HepG2 (cell line): ENCODE measurements around the gene ZNF772. TPM values are rescaled to one million over a fixed set of nuclear protein-coding genes. Genes with fewer than 3 reads are reported as not detected.

Source experiments
- ARNT2 ChIP-seq: sonication (generic); formaldehyde crosslinking; IDR thresholded peaks from 2 replicates; pipeline ENCODE4 v1.8.0; 2022; ENCODE audit warnings: mild to moderate bottlenecking, low read depth, missing genetic modification reagents, moderate library complexity
- CBFB ChIP-seq: sonication (generic); formaldehyde crosslinking; IDR thresholded peaks from 2 replicates; pipeline ENCODE4 v1.4.0; 2020; ENCODE audit warnings: missing genetic modification reagents
- CEBPG ChIP-seq: IDR thresholded peaks from 2 replicates; pipeline ENCODE4 v1.6.1; 2016
- DMAP1 ChIP-seq: IDR thresholded peaks from 2 replicates; pipeline ENCODE4 v1.6.1; 2016
- ERF ChIP-seq: IDR thresholded peaks from 2 replicates; pipeline ENCODE4 v1.6.1; 2018; ENCODE audit warnings: missing biosample characterization, missing genetic modification reagents
- FOXA3 ChIP-seq: IDR thresholded peaks from 2 replicates; pipeline ENCODE4 v1.6.1; 2016; ENCODE audit warnings: missing genetic modification reagents, missing compliant biosample characterization
- GABPA ChIP-seq, 2 experiments: IDR thresholded peaks; 2 replicates each; pipeline ENCODE4 v1.6.1; 2011 to 2016; ENCODE audit warnings: low read depth in 2 of 2, low read length in 1 of 2, missing biosample characterization in 1 of 2, missing genetic modification characterization in 1 of 2
- GABPB1 ChIP-seq: IDR thresholded peaks from 2 replicates; pipeline ENCODE4 v1.6.1; 2016; ENCODE audit warnings: mild to moderate bottlenecking, missing genetic modification reagents, moderate library complexity, missing compliant biosample characterization
- HCFC1 ChIP-seq: fragments of 150-350 bp; IDR thresholded peaks from 2 replicates; pipeline ENCODE4 v1.6.1; 2014; ENCODE audit warnings: low read depth, low read length
- HOXA5 ChIP-seq: sonication (generic); formaldehyde crosslinking; IDR thresholded peaks from 2 replicates; pipeline ENCODE4 v1.4.0; 2020; ENCODE audit warnings: missing genetic modification reagents
- KDM4B ChIP-seq: sonication (generic); formaldehyde crosslinking; IDR thresholded peaks from 2 replicates; pipeline ENCODE4 v1.4.0; 2020; ENCODE audit warnings: missing genetic modification reagents
- KLF16 ChIP-seq, 2 experiments: sonication (generic) in 1 of 2; formaldehyde crosslinking in 1 of 2; IDR thresholded peaks; 2 replicates each; pipeline versions ENCODE4 v1.6.1 to v1.8.0; 2016 to 2023; ENCODE audit warnings: missing genetic modification reagents in 2 of 2, missing compliant biosample characterization in 1 of 2
- MEIS1 ChIP-seq: sonication (generic); formaldehyde crosslinking; IDR thresholded peaks from 2 replicates; pipeline ENCODE4 v1.9.0; 2021; ENCODE audit warnings: mild to moderate bottlenecking, missing genetic modification reagents, moderate library complexity, borderline replicate concordance
- NFYC ChIP-seq: IDR thresholded peaks from 2 replicates; pipeline ENCODE4 v1.6.1; 2016; ENCODE audit warnings: missing genetic modification reagents, missing compliant biosample characterization
- RBFOX2 ChIP-seq: fragments of 200-400 bp; formaldehyde crosslinking; IDR thresholded peaks from 2 replicates; pipeline ENCODE4 v1.6.1; 2017; ENCODE audit warnings: low read depth, mild to moderate bottlenecking, low read length
- THAP11 ChIP-seq: IDR thresholded peaks from 2 replicates; pipeline ENCODE4 v1.6.1; 2016; ENCODE audit warnings: missing biosample characterization, missing genetic modification reagents
- ZFX ChIP-seq: sonication (generic); formaldehyde crosslinking; IDR thresholded peaks from 2 replicates; pipeline ENCODE4 v1.4.0; 2020; ENCODE audit warnings: mild to moderate bottlenecking, low read depth, missing genetic modification reagents, moderate library complexity
- ZNF331 ChIP-seq: sonication (generic); formaldehyde crosslinking; IDR thresholded peaks from 2 replicates; pipeline ENCODE4 v1.4.0; 2020; ENCODE audit warnings: missing genetic modification reagents
- ZNF44 ChIP-seq: sonication (generic); formaldehyde crosslinking; IDR thresholded peaks from 2 replicates; pipeline ENCODE4 v1.5.1; 2020; ENCODE audit warnings: mild to moderate bottlenecking, missing genetic modification reagents
- ZNF563 ChIP-seq: sonication (generic); formaldehyde crosslinking; IDR thresholded peaks from 2 replicates; pipeline ENCODE4 v1.8.0; 2022; ENCODE audit warnings: mild to moderate bottlenecking, moderate library complexity, missing genetic modification reagents
- ZNF572 ChIP-seq: sonication (generic); formaldehyde crosslinking; IDR thresholded peaks from 2 replicates; pipeline ENCODE4 v1.5.1; 2020; ENCODE audit warnings: mild to moderate bottlenecking, missing genetic modification reagents
- ZSCAN31 ChIP-seq: sonication (generic); formaldehyde crosslinking; IDR thresholded peaks from 2 replicates; pipeline ENCODE4 v1.5.0; 2020; ENCODE audit warnings: low read depth, mild to moderate bottlenecking, missing genetic modification reagents
- ZSCAN9 ChIP-seq: IDR thresholded peaks from 2 replicates; pipeline ENCODE4 v1.6.1; 2016; ENCODE audit warnings: borderline replicate concordance
- polyA plus RNA-seq, 8 experiments: library from polyadenylated mRNA; depleted of rRNA in 3 of 8; stranded (reverse) in 7 of 8; unstranded in 1 of 8; fragments of >200 nt; fragmentation: Illumina TruSeq in 4 of 8; extraction: Trizol in 4 of 8; gene quantifications; 2 replicates each; pipeline versions ENCODE4 v1.2.1 to v1.2.3, GENCODE V29; 2011 to 2016; ENCODE audit warnings: low read depth in 4 of 8, missing spikeins in 1 of 8, mixed read lengths in 1 of 8; ENCODE audit not compliant: insufficient read depth in 1 of 8
- total RNA-seq, 5 experiments: library from RNA; depleted of rRNA; stranded (reverse); fragments of >200 nt; fragmentation: Illumina TruSeq; extraction: Trizol; gene quantifications; 2 replicates each; pipeline ENCODE4 v1.2.3, GENCODE V29; 2016; ENCODE audit warnings: low read depth in 1 of 5
- TF ChIP-seq, protein P1 (sequence below): sonication (generic); formaldehyde crosslinking; IDR thresholded peaks from 2 replicates; pipeline ENCODE4 v1.5.1; 2020; ENCODE audit warnings: mild to moderate bottlenecking, moderate library complexity, missing genetic modification reagents
- TF ChIP-seq, protein P2 (sequence below): IDR thresholded peaks from 2 replicates; pipeline ENCODE4 v1.6.1; 2018; ENCODE audit warnings: missing genetic modification reagents

Gene ZNF772
- total and polyA plus RNA-seq, 2 of the 13 experiments (the other 11 are each of a cell fraction or from before 2014, with no cell fraction given), result 3.1 to 17.2 TPM

DNA sequence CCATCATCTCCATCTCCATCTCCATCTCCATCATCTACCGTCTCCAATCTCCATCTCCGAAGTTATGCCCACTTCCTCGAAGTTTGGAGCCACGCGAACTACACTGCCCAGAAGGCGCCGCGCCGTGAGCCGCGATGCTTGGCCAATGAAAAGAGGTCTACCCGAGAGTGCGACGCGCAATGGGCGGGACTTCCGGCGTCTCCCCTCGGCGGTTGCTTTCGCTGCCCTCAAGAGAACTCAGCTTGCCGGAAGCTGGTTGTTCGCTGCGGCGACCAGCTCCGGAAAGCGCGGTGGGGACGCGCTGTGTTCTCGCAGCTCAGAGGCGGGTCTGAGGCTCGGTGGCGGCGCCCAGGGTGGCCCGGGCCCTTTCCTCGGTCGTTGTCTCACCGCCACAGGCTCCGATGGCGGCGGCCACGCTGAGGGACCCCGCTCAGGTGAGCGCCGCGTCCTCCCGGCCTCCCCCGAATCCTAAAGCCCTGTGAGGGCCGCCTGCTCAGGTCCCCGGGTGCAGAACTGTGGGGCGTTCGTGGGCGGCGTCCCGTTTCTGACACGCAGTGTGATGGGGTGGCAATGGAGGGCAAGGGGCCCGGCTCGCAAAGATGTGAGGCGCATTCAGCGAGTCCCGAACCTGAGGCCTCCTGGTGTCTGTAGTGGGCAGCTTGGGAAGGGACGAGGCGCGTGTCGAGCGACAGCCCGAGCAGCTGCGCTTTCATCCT, 22.5 kb upstream of the ZNF772 start, which contains the start of gene ZNF773 (continued):
- TF ChIP-seq, protein P1, sequence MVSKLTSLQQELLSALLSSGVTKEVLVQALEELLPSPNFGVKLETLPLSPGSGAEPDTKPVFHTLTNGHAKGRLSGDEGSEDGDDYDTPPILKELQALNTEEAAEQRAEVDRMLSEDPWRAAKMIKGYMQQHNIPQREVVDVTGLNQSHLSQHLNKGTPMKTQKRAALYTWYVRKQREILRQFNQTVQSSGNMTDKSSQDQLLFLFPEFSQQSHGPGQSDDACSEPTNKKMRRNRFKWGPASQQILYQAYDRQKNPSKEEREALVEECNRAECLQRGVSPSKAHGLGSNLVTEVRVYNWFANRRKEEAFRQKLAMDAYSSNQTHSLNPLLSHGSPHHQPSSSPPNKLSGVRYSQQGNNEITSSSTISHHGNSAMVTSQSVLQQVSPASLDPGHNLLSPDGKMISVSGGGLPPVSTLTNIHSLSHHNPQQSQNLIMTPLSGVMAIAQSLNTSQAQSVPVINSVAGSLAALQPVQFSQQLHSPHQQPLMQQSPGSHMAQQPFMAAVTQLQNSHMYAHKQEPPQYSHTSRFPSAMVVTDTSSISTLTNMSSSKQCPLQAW (CRISPR knock-in tag), result peak; percentile 69
- 0 out of 2 replicates have a peak, but pooled peaks have one; percentile 32 for TF ChIP-seq ZNF44
- peak; percentile 87 for TF ChIP-seq ZFX (CRISPR knock-in tag)
- 0 out of 2 replicates have a peak, but pooled peaks have one; percentile 29 for TF ChIP-seq ZSCAN31 (CRISPR knock-in tag)
- TF ChIP-seq HOXA5 (CRISPR knock-in tag), result peak; percentile 51; the same call in 1 of the 2 replicates
- 0 out of 2 replicates have a peak, but pooled peaks have one; percentile 22 for TF ChIP-seq ZNF572 (CRISPR knock-in tag)
- peak in 1 of 2 experiments; percentile 77; a peak in 2 of 4 replicates for TF ChIP-seq KLF16 (CRISPR knock-in tag; IDR thresholded peaks at IDR 0.05)
- peak; percentile 43; the same call in 1 of the 2 replicates for TF ChIP-seq ZNF563 (CRISPR knock-in tag)
- TF ChIP-seq DMAP1, result peak; percentile 71; the same call in 1 of the 2 replicates
- TF ChIP-seq NFYC (CRISPR knock-in tag), result peak; percentile 98
- TF ChIP-seq ZNF331 (CRISPR knock-in tag), result 0 out of 2 replicates have a peak, but pooled peaks have one; percentile 28
- TF ChIP-seq KDM4B (CRISPR knock-in tag), result 0 out of 2 replicates have a peak, but pooled peaks have one; percentile 61
- peak; percentile 97 for TF ChIP-seq GABPB1 (CRISPR knock-in tag)
- peak; percentile 27; the same call in 1 of the 2 replicates for TF ChIP-seq CEBPG
- 0 out of 2 replicates have a peak, but pooled peaks have one; percentile 22 for TF ChIP-seq FOXA3 (CRISPR knock-in tag)
- peak; percentile 30; the same call in 1 of the 2 replicates for TF ChIP-seq MEIS1 (CRISPR knock-in tag)
- 0 out of 2 replicates have a peak, but pooled peaks have one; percentile 66 for TF ChIP-seq CBFB (CRISPR knock-in tag)
- TF ChIP-seq, protein P2, sequence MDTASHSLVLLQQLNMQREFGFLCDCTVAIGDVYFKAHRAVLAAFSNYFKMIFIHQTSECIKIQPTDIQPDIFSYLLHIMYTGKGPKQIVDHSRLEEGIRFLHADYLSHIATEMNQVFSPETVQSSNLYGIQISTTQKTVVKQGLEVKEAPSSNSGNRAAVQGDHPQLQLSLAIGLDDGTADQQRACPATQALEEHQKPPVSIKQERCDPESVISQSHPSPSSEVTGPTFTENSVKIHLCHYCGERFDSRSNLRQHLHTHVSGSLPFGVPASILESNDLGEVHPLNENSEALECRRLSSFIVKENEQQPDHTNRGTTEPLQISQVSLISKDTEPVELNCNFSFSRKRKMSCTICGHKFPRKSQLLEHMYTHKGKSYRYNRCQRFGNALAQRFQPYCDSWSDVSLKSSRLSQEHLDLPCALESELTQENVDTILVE (CRISPR knock-in tag), result peak; percentile 68; the same call in 1 of the 2 replicates
- TF ChIP-seq GABPA (IDR thresholded peaks at IDR 0.05; ENCODE audit: low read depth, low read length), result peak; percentile 90
- TF ChIP-seq GABPA (CRISPR knock-in tag; IDR thresholded peaks at IDR 0.05; ENCODE audit: low read depth), result peak; percentile 96
- TF ChIP-seq ZSCAN9, result 0 out of 2 replicates have a peak, but pooled peaks have one; percentile 62
- peak; percentile 59; the same call in 1 of the 2 replicates for TF ChIP-seq ERF
- peak; percentile 58; the same call in 1 of the 2 replicates for TF ChIP-seq ARNT2
- TF ChIP-seq THAP11 (CRISPR knock-in tag), result peak; percentile 98
- peak; percentile 91 for TF ChIP-seq RBFOX2
- peak; percentile 91 for TF ChIP-seq HCFC1
